GM12891 (cell line): Measurements from ENCODE around the gene FLNC.

Experiments used
- PAX5 ChIP-seq: IDR thresholded peaks from 2 replicates; pipeline ENCODE4 v1.6.1; 2011; ENCODE audit warnings: low read length, moderate library complexity, mild to moderate bottlenecking; ENCODE audit not compliant: insufficient read depth, severe bottlenecking
- POLR2A ChIP-seq: IDR thresholded peaks from 2 replicates; pipeline ENCODE4 v1.6.1; 2011; ENCODE audit warnings: low read depth, low read length, control low read depth
- POLR2AphosphoS5 ChIP-seq: IDR thresholded peaks from 2 replicates; pipeline ENCODE4 v1.6.1; 2011; ENCODE audit warnings: low read depth, low read length, control low read depth
- TAF1 ChIP-seq: IDR thresholded peaks from 2 replicates; pipeline ENCODE4 v1.6.1; 2011; ENCODE audit warnings: low read depth, low read length, control low read depth

DNA sequence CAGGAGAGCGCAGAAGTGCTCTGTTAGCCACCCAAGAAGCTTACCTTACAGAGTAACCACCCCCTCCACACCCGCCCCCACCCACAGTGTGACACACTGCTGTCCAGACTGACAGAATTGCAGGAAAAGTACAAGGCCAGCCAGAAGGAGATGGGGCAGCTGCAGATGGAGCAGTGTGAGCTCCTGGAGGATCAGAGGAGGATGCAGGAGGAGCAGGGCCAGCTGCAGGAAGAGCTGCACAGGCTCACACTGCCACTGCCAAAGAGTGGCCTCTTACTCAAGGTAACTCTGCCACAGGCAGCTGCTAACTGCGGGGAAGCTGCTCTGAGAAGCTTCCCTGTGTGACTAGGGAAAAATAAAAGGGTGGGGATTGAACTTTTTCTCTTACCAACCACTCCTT, 20.8 kb upstream of the FLNC start:
- TF ChIP-seq POLR2A, result no peak
- TF ChIP-seq POLR2AphosphoS5, result no peak
- TF ChIP-seq TAF1, result no peak
- no peak for TF ChIP-seq PAX5
